ENCODE measurements around the gene LAMB1.

DNA sequence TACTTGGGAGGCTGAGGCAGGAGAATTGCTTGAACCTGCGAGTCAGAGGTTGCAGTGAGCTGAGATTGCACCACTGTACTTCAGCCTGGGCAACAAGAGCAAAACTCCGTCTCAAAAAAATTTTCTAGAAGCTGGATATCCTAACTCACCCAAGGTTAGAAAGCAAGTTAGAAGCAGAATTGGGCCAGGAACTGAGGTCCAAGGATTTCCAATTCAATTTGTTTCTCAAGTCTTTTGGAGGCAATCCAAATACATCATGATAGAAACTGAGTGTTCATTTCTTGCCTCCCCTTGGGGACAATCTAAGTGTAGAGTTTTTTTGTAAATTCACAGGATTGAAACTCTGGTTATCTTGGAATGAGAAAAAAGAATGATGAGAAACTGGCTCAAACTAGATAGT is 45.5 kb downstream of the LAMB1 start:
- TF ChIP-seq SIN3A (IDR thresholded peaks at IDR 0.05; ENCODE audit: low read depth) (no peak), POLR2A (IDR thresholded peaks at IDR 0.05; ENCODE audit: borderline replicate concordance, extremely low read depth, insufficient read depth, insufficient read length) (no peak), ZNF274 (IDR thresholded peaks at IDR 0.05; ENCODE audit: low read depth, low read length) (no peak), TCF7L2 (IDR thresholded peaks at IDR 0.05; ENCODE audit: borderline replicate concordance, extremely low read depth, insufficient read depth, insufficient read length) (no peak), CTCF (IDR thresholded peaks at IDR 0.05 in 2 of 3, conservative IDR thresholded peaks at IDR 0.05 in 1 of 3; ENCODE audit: borderline replicate concordance in 1 of 3, insufficient read depth in 1 of 3, low read depth in 2 of 3, low read length in 2 of 3) (no peak), SP1 (IDR thresholded peaks at IDR 0.05; ENCODE audit: low read depth) (no peak), ZFX (IDR thresholded peaks at IDR 0.05) (no peak), POLR2AphosphoS5 (IDR thresholded peaks at IDR 0.05; ENCODE audit: low read depth, low read length) (no peak)
- TF ChIP-seq, protein P1, sequence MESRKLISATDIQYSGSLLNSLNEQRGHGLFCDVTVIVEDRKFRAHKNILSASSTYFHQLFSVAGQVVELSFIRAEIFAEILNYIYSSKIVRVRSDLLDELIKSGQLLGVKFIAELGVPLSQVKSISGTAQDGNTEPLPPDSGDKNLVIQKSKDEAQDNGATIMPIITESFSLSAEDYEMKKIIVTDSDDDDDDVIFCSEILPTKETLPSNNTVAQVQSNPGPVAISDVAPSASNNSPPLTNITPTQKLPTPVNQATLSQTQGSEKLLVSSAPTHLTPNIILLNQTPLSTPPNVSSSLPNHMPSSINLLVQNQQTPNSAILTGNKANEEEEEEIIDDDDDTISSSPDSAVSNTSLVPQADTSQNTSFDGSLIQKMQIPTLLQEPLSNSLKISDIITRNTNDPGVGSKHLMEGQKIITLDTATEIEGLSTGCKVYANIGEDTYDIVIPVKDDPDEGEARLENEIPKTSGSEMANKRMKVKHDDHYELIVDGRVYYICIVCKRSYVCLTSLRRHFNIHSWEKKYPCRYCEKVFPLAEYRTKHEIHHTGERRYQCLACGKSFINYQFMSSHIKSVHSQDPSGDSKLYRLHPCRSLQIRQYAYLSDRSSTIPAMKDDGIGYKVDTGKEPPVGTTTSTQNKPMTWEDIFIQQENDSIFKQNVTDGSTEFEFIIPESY (IDR thresholded peaks at IDR 0.05; ENCODE audit: extremely low read depth, insufficient replicate concordance, low read length) = no peak

All from HCT116 (cell line).